ENCODE data around the gene RAPGEF5.

DNA sequence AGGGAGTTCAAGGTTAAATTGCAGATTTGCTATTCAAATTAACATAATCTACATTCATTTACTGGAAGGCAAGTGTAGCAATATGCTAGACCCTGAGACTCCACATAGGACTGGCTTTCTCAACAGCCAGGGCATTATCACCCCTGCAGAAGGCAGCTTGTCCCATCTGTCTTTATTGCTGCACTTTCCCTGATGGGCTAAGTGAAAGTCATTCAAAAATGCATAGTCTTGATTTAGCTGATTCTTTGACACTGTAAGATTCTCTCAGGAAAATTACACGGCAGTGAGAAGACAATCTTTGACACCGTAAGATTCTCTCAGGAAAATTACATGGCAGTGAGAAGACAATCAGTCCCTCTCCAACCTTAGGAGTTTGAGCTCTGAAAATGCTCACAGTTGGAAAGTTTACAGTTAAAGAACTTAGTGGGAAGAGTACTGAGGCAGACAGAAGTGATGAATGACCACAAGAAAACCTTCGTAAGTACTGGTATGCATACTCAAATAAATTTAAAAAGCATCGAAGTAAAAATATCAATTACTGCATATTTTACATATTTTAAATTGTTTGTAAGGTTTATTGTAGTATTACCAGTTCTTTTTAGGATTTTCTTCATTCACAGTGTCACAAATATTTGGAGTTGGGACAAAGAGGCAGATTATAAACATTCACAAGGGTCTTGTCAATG lies 88.9 kb downstream of the RAPGEF5 start:
- no peak for TF ChIP-seq POLR2AphosphoS5 (IDR thresholded peaks at IDR 0.05; ENCODE audit: borderline replicate concordance, low read depth, low read length)
- TF ChIP-seq EZH2 (IDR thresholded peaks at IDR 0.05): no peak
- TF ChIP-seq FOXP2 (optimal IDR thresholded peaks at IDR 0.05; ENCODE audit: control extremely low read depth, extremely low read length, insufficient read depth): no peak
